NCI-H2196 (cell line): ENCODE data around the gene MPST.

Source experiments
- DNase-seq: peaks from one replicate; lab custom pipeline; 2025; ENCODE audit not compliant: unreplicated experiment; lab: John Stamatoyannopoulos, UW

The MPST gene

GRCh38 chr22:37043828-37044538, 24.4 kb downstream of the MPST start:
- peak; percentile 58 for DNase-seq

DNA sequence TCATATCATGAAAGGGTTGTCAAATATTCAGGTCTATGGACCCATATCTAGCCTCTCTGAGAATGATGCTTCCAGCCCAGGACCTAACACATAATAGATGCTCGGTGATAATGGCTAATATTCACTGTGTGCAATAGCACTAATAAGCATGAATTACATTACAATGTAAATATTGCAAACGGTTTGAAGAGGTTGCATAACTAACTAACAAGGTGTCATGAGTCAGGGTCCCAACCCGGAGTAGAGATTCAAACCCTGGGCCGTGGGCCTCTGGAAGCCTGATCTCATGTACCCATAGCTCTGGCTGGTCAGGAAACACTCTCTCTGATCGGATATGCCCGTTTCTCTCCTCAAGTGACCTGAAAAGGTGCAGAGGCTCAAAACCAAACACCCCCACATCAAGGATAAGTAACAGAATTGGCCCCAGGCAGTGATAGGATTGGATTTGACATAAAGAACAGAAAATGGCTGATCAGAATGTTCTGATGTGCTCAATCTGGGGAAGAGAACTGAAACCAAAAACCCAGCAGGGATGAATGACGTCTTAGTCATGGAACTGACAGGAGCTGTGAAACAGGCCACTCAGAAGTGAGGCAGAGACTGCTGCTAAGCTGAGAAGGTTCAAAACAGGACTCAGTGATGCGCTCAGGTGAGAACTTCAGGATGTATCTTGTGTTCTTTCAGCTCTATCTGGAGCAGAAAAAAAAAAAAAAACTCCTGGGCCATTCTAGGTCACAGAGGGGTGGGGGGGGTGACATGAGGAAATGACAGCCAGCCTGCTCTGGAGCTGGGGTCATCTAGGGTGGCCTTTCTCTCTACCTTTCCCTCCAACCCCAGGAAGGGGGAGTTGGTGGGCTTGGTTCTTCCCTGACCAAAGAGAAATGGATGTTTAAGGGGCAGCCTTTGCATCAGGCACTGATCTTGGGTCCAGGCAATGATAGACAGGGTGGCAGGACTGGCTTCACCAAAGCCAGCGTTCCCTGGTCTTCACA, 25.4 kb downstream of the MPST start:
- DNase-seq = no peak

DNA sequence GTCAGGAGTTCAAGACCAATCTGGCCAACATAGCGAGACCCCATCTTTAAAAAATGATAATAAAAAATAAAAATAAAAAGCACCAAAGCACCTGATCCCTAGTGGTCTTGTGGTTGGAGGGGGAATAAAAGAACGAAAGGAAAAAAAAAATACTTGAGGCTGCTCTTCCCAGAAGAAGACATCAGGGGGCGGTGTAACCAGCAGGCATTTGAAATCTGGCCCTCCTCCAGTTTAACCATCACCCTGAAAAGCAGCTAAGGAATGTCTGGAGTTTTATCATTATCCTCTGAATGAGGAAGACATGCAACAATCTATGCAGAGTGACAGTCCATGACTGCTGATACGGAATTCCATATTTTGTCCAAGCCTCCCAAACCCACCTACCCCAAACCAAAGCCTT, 26.4 kb downstream of the MPST start:
- no peak for DNase-seq

DNA sequence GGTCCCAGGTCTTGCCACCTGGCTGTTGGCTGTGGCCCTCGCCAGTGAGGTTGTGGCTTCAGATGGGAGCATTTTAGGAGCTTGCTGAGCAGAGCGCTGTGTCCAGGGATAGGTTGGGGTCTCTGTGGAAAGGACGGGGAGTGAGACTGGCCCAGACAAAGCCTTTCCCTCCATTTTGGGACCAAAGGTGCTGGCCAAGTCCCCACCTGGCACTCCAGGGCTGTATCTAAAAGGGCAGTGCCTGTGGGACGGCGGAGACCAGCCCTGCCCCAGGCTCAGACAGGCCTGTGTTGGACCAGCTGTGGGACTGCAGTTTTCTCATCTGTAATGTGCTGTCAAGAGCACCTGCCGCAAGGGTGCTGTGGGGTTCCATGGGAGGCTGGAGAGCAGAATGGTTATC, 27.0 kb downstream of the MPST start:
- no peak for DNase-seq

- no peak for DNase-seq
Measured at GRCh38 chr22:37047006-37047405, 27.5 kb downstream of the MPST start.

DNA sequence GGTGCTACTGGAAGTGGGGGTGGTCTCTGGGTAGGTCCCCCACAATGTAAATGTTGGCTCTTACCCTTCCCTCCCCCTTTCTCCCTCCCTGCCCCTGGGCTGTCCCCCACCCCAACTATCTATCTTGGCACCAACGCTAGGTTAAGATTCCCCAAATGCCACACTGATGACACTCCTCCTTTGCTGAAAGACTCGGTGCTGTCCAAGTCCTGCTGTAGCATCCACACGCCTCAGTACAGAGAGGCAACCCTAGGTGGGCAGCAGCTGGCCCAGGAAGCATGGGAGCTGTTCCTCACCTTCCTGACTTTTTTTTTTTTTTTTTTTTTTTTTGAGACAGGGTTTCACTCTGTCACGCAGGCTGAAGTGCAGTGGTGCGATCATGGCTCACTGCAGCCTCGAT, 28.6 kb downstream of the MPST start:
- DNase-seq = no peak

DNA sequence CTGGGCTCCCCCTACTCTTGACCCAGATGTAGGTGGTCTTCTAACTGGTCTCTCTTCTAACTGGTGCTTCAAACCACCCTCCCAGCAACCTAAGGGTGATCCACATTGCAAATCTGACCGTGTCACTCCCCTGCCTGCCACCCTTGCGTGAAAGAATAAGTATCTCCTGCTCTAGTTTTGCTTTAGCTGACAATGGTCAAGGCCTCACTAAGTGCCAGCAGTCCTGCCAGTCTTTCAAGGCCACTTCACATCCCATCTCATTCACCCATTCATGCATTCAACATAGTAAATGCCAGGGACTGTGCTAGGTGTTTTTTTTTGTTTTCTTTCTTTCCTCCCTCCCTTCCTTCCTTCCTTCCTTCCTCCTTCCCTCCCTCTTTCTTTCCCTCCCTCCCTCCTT, 29.7 kb downstream of the MPST start:
- DNase-seq = no peak

DNA sequence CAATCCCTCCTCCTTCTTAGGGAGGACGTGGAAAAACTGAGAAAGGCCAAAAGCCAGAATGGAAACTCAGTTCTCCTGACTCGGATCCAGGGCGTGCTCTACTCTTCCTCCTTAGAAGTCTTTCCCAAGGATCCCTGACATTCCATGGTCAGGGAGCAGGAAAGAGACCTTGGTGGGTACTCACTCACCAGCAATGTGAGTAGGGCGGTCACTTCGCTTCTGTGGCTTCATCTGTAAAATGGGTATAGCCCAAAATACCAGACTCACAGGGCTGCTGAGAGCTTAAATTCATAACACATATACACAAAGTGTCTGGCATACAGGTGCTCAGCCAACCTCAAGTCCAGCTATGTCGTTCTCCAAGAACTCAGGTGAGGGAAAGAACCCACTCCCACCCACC, 31.4 kb downstream of the MPST start:
- no peak for DNase-seq

GRCh38 chr22:37051391-37052385, 32.1 kb downstream of the MPST start, which contains the start of gene KCTD17:
Gene KCTD17 (plus strand): TSS chr22:37051742. CDS start chr22:37051761, 19 bp downstream.
- peak; percentile 34 for DNase-seq

DNA sequence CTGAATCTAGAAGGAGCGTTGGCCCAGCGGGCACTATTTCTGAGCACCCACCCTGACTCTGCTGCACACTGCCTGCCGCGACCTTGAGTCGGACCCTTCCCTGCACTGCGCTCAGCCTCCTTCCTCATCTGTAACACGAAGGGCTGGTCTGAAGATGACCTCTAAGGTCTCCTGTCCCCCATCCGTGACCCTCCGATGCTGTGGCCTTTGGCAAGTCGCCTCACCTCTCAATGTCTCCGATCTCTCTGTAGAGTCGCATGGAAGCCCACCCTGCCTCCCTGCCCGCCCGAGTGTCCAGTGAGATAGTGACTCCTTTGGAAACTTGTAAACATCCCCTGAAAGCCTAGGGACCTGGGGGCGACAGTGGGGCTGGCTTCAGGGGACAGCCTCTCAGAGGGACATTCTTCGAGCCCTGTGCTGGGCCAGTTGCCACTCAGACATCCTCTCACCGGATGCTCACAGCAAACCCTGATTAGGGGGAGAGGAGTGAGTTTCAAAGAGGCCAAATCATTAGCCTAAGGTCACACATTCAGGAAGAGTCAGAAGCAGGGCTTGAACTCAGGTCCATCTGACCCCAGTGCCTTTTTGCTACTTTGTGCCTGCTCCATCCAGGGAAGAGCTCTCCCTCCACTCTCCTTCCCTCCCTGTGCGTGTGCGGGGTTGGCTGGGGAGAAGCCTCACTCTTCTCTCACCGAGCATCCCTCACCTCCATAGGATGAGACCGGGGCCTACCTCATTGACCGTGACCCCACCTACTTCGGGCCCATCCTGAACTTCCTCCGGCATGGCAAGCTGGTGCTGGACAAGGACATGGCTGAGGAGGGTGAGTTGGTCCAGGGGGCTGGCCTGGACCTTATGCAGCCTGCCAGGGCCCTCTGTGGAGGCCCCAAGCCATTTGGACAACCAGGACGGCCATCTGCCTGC, 33.1 kb downstream of the MPST start:
- no peak for DNase-seq

- DNase-seq = no peak
Measured at GRCh38 chr22:37053310-37054055, 33.9 kb downstream of the MPST start.

- no peak for DNase-seq
Measured at GRCh38 chr22:37054056-37054395, 34.5 kb downstream of the MPST start.

DNA sequence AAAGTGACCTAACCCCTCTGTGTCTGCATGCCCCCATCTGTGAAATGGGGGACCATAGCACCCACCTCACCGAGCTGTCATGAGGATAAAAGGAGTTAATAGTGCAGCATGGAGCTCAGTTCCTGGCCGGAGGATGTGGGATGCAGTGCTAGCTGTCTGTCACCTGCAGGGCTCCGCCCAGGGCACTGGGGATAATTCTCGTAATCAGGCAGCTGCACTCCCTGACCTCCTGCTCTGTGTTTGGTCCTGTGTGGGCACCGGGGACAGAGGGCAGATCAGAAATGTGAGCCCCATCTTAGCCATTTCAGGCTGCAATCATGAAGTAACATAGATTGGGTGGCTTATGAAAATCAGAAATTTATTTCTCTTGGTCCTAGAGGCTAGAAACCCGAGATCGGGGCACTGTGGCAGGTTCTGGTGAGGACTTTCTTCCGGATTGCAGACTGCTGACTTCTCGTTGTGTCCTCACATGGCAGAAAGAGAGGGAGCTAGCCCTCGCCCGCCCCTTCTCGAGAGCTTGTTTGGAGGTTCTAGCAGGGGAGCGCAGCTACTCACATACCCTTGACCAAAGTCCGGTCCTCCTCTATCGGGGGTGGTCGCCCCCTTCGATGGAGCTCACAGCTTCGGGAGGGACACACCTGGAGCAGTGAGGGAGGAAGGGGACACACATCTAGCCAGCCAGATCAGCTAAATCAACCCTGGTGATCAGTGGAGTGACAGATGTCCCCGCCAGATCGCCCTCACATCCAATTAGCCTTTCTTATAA, 35.2 kb downstream of the MPST start:
- no peak for DNase-seq

DNA sequence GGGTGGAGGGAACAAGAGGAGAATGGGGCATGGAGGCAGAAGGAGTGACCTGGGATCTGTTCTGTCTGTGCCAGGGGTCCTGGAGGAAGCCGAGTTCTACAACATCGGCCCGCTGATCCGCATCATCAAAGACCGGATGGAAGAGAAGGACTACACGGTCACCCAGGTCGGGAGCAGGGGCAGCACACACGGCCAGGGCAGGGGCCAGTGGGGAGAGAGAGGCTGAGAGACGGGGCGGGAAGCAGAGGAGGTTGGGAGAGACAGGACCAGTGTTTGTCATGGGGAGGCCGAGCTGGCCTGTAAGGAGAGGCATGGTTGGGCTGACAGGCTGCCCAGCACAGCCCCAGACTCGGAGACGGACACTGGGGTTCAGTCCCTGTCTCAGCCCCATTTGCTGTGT, 36.7 kb downstream of the MPST start:
- DNase-seq = no peak

- no peak for DNase-seq
Measured at GRCh38 chr22:37057226-37057625, 37.7 kb downstream of the MPST start.

DNA sequence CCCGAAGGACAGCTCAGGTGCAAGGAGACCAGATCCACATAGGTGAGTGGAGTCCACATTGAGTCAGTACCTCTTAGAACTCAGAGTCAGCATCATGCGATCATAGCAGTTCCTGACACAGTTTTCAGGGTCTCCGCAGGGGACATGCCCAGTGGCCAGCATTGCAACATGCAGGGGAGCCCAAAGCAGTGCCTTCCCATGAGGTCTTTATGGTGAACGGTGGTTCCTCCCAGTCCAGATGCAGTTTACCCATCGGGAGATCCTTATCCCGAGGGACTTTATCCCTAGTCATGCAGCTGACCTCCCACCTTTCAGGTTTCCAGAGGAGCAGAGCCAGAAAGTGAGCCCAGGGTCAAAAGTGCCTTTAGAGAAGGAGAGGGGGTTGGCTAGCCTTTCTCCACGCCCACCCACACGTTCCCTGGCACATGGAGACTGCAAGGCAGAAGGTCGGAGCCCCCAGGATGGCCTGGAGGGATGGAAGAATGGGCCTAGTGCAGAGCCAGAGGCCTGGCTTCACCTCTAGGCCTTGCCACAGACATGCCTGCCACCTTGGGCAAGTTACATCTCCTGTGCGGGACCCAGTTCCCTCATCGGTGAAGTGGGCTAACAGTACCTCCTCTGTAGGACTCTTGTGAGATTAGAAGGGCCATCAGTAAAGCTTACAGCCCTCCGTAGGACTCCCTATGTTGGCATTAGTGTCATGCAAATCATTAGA, 38.4 kb downstream of the MPST start:
- no peak for DNase-seq

DNA sequence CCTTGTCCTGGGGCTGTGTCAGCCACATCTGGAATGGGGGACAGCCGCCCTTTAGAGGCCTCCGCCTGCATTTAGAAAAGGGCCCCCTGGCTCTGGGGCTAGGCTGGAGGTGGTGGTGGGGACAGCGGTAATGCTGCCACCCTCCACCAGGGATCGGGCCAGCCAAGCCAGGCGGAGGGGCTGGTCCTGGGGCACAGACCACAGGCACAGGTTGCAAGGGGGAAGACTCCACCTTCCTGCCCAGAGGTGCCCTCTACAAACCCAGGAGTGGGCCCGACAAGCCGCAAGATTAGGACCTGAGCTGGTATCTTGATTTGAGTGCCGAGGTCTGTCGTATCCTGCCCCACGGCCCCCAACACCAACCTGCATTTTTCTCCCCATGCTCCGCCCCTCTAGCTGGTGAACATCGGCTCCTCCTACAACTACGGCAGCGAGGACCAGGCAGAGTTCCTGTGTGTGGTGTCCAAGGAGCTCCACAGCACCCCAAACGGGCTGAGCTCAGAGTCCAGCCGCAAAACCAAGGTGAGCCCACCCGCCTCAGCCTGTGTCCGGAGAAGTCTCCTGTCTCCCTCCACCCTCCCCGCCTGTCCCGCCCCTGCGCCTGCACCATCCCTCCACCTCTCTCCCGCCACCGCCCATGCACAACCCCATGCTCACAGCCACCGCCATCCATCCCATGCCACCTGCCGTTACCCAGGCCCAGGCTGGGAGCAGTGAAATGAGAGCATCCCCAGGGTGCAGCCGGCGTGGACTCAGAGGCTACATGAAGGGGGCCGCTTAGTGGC, 39.6 kb downstream of the MPST start:
- no peak for DNase-seq
